SIG-M5 treated with dmso at 0.1 percent for 504 hours (cell line): ENCODE data around the gene MRPS5.
"Not testable (repeated sequence)": the region's sequence is repeated elsewhere in the genome, so short reads cannot be mapped to it uniquely, and the experiment has no call there.

Experiments
- DNase-seq: peaks from one replicate; lab custom pipeline; 2025; ENCODE audit not compliant: unreplicated experiment; lab: John Stamatoyannopoulos, UW

The MRPS5 gene

DNA sequence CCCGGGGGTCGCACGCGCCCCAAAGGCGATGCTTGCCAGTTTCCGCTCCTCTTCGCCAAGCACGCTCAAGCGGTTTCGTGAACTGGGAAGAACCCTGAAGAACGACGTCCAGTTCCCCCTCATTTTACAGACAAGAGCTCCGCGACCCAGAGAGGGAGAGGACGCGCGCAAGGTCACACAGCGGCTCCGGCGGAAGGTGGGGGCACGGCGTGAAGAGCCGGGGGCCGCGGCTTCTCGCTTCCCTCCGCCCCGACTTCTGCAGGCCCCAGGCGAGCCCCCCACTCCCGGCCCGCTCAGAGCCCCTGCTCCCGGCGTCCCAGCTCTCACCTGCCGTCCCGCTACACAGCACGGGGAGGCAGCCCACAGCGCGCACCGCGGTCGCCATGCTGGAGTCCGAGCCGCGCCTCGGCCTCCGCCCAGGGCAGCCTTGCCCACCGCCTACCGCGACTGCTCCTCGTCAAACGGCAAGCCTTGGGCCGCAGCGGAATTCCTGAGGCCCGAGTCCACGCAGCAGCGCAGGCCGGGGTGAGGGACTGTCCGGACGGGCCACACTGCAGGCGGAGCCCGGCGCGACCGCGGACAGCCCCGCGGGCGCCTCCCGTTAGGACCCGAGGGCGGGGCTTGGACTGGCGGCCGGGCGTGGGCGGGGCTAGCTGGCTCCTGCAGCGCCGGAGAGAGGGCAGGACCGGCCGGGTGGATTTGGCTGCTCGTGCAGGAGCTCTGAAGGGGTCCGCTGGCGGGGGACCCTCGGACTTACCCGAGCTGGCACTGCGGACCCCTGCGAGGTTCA, at the start of gene MRPS5:
TSS of gene MRPS5 (minus strand) at position 402 of the 790 bp plus-strand sequence. CDS start at position 385, 17 bp downstream.
- DNase-seq: peak; percentile 66

DNA sequence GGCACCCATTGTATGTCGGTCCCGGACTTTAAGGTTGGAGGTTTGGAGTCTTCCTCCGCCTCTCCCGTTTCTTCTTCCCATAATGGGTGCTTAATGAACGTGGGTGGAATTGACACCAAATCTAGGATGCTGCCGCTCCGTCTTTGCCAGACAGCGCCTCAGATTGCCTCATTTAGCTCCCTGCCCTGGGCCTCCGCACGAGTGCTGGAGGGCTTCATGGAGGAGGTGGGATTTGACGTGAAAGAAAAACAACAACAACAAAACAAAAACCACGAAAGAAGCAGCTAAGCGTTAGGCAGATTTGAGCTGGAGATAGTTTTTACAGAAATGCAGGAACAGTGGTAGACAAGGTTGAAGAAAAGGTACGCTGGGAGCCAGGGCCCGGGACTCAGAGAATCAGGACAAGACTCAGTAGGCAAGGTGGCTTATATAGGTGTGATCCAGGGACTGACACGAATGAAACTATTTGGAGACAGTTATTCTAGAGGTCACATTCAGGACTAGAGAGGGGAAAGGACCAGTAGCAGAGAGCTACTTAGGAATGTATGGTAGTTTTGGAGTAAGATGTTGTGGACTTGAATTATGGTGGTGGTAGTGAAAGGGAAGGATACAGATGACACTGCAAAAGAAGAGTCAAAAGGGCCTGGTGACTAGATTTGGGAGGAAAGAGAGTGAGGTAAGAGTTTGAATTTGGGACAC, 44.6 kb upstream of the MRPS5 start:
- peak; percentile 49 for DNase-seq

GRCh38 chr2:95165371-95166064, 43.9 kb upstream of the MRPS5 start, which contains the start of gene ZNF2:
ZNF2 (plus strand) TSS chr2:95165809; CDS start chr2:95176227, 10,418 bp downstream.
- peak; percentile 97 for DNase-seq

DNA sequence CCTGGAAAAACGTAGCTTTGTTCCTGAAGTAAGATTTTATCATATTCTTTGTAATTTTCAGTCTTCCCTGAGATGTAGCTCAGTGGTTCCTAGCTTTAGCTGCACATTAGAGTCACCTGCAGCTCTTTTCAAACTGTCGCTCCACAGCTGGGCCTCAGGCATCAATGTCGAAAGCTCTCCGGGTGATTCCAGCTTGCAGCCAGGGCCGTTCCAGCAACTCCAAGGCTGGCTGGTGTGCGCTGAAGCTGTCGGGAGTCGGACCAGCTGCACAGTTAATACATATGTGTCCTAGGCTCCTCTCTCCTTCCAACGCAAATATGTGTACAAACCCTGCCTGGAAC, 43.4 kb upstream of the MRPS5 start:
- DNase-seq: no peak

DNA sequence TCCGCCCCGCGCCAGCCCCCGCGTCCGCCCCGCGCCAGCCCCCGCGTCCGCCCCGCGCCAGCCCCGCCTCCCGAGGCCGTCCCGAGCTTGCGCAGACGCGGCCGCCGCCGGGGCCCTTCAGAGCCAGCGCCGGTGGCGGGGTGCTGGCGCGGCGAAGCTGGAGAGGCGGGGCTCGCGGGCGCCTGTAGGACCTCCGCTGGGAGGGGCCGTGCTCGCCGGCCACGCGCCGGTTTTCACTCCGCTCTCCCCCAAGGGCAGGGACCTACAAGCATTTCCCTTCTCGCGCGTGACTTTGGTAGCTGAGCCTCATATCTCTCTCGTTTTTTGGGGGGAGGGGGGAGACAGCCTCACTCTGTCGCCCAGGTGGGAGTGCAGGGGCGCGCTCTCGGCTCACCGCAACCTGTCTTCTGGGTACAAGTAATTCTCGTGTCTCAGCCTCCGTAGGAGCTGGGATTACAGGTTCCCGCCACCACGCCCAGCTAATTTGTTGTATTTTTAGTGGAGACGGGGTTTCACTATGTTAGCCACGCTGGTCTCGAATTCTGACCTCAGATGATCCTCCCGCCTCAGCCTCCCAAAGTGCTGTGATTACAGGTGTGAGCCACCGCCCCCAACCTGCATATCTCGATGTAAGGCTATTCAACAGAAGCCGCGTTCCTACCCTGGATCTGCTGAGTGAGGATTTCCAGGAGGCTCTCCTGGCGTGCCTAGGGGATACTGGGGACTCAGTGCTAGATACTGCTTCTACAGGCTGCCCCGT, 38.3 kb upstream of the MRPS5 start, which contains the start of gene ZNF514:
TSS of gene ZNF514 (minus strand) at position 159 of the 760 bp plus-strand sequence. CDS start 6,595 bp downstream, outside the sequence.
- DNase-seq: peak; percentile 10

DNA sequence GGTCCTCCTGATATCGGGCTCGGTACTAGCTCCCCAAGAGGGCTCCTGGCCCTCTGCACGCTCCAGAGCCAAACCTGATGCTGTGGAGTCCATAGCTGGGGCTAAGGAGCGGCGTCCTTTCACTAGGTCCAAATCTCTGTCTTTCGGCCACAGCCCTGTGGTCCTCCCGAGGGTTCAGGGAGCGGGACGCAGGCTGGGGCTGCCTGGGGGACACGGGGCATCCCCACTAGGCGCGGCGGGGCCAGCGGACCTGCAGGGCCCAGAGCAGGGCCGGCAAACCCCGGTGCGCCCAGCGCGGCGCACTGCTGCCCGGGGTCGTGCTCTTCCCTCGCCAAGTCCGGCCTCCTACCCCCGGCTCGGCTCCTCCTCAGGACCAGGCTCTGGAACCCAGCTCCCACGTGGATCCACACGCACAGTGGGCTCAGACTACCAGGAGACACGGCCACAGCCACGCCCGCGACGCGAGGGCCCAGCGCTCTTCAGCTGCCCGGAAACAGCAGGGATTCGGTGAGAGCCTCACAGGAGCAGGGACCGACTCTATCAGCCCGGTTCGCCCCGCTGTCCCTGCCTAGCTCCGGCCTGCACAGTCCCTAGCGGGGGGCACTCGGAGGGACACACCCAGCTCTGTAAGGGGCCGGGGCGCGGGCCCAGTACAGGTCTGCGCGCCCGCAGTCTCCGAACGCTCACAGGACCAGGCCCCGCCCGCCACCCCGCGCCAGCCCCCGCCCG, 37.4 kb upstream of the MRPS5 start:
- no peak for DNase-seq

DNA sequence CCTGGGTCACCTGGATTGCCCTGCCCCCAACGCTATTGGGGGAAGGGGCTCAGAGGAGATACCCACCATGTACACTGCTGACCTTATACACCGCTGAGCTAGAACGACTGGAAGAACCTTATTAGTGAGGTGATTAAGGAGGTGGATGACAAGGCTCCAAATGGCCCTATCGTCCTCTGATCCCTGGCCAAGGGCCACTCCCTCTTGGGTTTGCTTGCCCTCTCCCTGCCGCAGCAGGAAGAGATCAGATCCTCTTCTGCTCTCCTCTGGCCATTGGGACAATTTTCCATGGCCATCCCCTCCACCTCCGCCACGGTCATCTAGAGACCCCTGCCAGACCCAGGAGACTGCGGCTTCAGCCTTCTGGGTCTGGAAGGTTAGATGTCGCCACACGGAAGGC, 36.8 kb upstream of the MRPS5 start:
- DNase-seq: no peak

GRCh38 chr2:95149397-95149984, 27.9 kb upstream of the MRPS5 start:
- no peak for DNase-seq

- DNase-seq: no peak
Measured at GRCh38 chr2:95143838-95144237, 22.2 kb upstream of the MRPS5 start.

DNA sequence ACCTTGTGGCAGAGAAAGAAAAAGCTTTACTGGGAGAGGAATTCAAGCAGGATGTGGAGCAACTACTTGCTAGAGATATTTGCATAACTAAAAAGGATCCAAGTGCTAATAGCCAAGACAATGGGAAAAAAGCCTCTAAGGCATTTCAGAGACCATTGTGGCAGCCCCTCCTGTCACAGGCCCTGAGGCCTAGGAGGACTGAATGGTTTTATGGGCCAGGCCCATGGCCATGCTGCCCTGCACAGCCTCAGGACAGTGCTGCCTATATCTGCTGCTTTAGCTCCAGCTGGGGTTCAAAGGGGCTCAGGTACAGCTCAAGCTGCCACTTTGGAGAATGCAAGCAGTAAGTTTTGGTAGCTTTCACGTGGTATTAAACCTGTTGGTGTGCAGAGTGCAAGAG, 17.1 kb upstream of the MRPS5 start:
- DNase-seq: no peak

DNA sequence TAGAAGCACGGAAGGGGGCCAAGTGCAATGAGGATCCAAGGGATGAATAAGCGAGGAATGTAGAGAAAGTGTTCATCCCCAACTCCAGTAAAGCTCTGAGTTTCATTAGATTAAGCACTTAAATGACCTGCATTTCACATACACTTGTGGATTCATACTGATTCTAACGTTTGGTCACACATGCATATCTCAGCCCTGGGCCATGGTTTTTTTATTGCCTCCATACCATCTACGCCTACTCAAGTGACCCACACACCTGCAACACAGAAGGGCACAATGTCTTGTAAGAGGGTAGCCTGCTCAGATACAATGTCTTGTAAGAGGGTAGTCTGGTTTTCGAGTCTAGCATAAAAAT, 566 bp upstream of the MRPS5 start:
- DNase-seq: no peak

- peak; percentile 58 for DNase-seq
Measured at GRCh38 chr2:95121093-95121406, 558 bp downstream of the MRPS5 start.

GRCh38 chr2:95115418-95115817, 6.2 kb downstream of the MRPS5 start:
- peak; percentile 36 for DNase-seq

DNA sequence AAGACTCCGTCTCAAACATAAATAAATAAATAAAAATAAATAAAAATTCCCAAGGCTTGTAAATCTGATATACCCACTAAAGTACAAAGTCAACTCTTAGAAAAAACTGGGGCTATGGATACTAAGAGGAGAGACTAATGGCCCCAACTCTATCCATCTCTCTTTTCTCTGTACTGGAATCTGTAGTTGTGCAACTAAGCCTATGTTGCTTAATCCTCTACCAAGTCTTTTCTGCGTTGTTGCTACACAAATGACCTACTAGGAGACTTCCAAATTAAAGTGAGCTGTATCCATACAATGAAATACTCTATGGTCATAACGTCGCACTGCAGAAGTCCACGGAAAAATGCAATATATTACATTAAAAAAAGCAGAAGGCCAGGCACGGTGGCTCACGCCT, 8.1 kb downstream of the MRPS5 start:
- peak; percentile 45 for DNase-seq

- DNase-seq: no peak
Measured at GRCh38 chr2:95110395-95110794, 11.2 kb downstream of the MRPS5 start.

- no peak for DNase-seq
Measured at GRCh38 chr2:95109260-95109659, 12.3 kb downstream of the MRPS5 start.

DNA sequence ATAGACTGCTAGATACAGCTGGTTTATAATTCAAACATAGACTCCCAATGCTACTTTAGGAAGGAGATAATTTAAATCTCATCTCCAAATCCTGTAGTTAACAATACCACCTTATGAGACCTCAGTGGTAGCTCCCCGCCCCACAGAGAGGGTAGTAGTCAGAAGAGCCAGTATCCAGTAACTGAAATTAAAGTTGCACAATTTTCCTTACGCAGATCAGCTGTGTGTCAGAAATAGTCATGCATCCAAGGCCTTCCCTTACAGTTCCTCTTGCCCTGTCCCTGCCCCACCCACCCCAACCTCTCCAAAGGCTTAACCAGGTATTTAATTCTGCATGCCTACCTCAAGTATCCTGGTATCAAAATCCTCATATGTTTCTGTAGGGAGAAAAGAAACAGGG, 15.5 kb downstream of the MRPS5 start:
- DNase-seq: no peak

- no peak for DNase-seq
Measured at GRCh38 chr2:95104606-95105005, 17.0 kb downstream of the MRPS5 start.

- DNase-seq: no peak
Measured at GRCh38 chr2:95099910-95100309, 21.7 kb downstream of the MRPS5 start.

- DNase-seq: not testable (repeated sequence)
Measured at GRCh38 chr2:95098273-95098672, 23.3 kb downstream of the MRPS5 start.
